Duodenal mucosa (tissue), 2 donors: ENCODE data around the gene DCAF11.

ENCODE experiments used
- H3K27ac ChIP-seq: one replicate; pipeline ENCODE4 v1.7.0; 2013; ENCODE audit warnings: low read depth, low read length
- H3K27me3 ChIP-seq, 2 donors: one replicate each; pipeline ENCODE4 v1.7.0; 2013; ENCODE audit warnings: low read length in 2 of 2, control low read depth in 1 of 2; ENCODE audit not compliant: insufficient read depth in 2 of 2, control insufficient read depth in 1 of 2
- H3K36me3 ChIP-seq, 2 donors: one replicate each; pipeline ENCODE4 v1.7.0; 2013; ENCODE audit warnings: low read length in 2 of 2, control low read depth in 1 of 2; ENCODE audit not compliant: insufficient read depth in 2 of 2, control insufficient read depth in 1 of 2
- H3K4me1 ChIP-seq, 2 donors: one replicate each; pipeline ENCODE4 v1.7.0; 2013; ENCODE audit warnings: low read length in 2 of 2, control low read depth in 1 of 2; ENCODE audit not compliant: insufficient read depth in 2 of 2, control insufficient read depth in 1 of 2
- H3K4me3 ChIP-seq, 2 donors: one replicate each; pipeline ENCODE4 v1.7.0; 2013; ENCODE audit warnings: low read length in 2 of 2, low read depth in 1 of 2
- H3K9ac ChIP-seq, 2 donors: one replicate each; pipeline ENCODE4 v1.7.0; 2013; ENCODE audit warnings: low read length in 2 of 2, low read depth in 1 of 2
- H3K9me3 ChIP-seq, 2 donors: one replicate each; pipeline ENCODE4 v1.7.0; 2013; ENCODE audit warnings: low read length in 2 of 2, control low read depth in 1 of 2; ENCODE audit not compliant: control insufficient read depth in 1 of 2

Gene DCAF11

DNA sequence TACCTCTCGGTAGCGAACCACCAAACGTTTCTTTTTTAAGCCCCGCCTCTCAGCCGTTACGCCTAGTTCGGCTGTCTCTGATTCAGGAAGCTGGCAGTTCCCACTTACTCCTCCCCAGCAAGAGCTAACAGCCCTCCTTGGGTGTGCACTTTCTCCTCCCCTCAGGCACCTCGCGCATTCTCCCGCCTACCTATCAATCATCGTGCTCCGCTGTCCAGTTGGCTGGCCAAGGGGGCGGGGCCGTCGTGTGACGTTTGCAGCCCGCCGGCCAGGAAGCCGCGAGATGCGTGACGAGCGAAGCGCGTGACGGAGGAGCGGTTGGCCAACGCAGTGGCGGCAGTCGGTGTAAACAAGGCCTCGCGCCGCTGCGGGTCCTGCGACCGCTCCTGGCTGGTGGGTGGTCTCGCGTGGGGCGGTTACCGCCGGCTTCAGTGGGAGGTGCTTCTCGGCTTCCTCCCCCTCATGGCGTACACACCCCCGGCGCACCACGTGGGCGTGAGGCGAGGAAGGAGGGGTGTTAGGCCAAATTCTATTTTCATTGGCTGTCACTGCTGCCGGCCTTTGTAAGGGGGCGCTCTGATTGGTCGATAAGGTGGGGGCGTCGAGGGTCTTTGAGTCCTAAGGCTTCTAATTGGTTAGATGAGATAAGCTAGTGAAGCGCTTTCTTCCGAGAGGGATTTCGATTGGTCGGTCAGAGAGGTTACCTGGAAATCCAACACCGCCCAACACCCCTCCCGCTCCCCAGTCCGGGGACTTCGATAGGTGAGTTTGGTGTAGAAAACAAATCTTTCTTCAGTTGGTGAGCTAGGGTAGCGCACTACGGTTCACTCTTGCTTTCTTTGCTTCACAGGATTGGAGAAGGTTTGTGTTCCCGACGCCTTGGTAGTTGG lies at the start of gene DCAF11, which contains the start of gene NRL:
DCAF11 (plus strand) TSS at position 246 of the 890 bp plus-strand sequence. CDS start 818 bp downstream, outside the sequence.
NRL (minus strand) TSS at position 418 of the 890 bp plus-strand sequence. CDS start 32,101 bp downstream, outside the sequence.
- peak within 1 kb of the TSS; percentile 100 for H3K27ac ChIP-seq
- peaks cover 22 to 31% of the 10 kb centered on the region in 2 donors for H3K36me3 ChIP-seq
- H3K9me3 ChIP-seq: no peaks in the 10 kb centered on the region
- H3K4me1 ChIP-seq: peaks cover 25 to 29% of the 10 kb centered on the region in 2 donors
- H3K4me3 ChIP-seq: peak within 1 kb of the TSS; percentile 84 to 95
- peak within 1 kb of the TSS; percentile 88 to 99 for H3K9ac ChIP-seq
- H3K27me3 ChIP-seq: no peaks in the 10 kb centered on the region

DNA sequence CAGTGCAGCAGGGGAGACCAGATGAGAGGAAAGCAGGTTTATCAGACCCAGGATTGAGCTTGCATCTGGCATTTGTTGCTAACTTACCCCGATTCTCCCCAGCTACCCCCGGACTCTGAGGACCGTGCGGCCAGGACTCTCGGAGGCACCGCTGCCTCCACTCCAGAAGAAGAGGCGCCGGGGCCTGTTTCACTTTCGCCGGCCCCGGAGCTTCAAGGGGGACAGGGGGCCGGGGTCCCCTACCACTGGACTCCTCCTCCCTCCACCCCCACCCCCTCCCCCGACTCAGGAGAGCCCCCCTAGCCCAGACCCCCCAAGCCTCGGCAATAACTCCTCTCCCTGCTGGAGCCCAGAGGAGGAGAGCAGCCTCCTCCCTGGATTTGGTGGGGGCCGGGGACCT lies 49.7 kb upstream of the DCAF11 start:
- H3K4me1 ChIP-seq: peaks cover 41% of the 10 kb centered on the region in 2 donors

DNA sequence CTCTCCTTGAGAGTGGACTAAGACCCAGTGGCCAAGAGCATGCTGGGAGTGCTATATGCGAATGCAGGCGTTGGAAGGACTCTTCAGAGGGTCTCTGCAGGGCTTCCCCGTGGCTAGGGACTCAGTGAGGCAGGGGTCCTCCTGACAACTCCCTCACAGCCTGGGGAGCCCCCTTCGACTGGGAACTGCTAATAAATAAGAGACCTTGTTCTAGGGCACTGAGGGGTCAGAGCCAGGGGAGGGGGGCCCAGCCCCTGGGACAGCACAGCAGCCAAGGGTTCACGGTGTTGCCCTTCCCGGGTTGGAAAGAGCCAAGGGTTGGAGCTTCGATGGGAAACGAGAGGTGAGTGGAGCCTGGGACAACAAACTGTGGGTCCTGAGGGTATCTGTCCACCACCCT lies 49.2 kb upstream of the DCAF11 start:
- H3K4me3 ChIP-seq: no peak overlapping the region
- H3K36me3 ChIP-seq: no peaks in the 10 kb centered on the region
- no peak overlapping the region for H3K27ac ChIP-seq
- no peak overlapping the region for H3K9ac ChIP-seq
- H3K27me3 ChIP-seq: no peaks in the 10 kb centered on the region
- H3K4me1 ChIP-seq: peaks cover 36 to 40% of the 10 kb centered on the region in 2 donors
- H3K9me3 ChIP-seq: no peaks in the 10 kb centered on the region

More for the DNA sequence above, 49.7 kb upstream of the DCAF11 start:
- Histone ChIP-seq H3K27ac (no peak overlapping the region), H3K4me3 (no peak overlapping the region), H3K36me3 (no peaks in the 10 kb centered on the region), H3K9ac (no peak overlapping the region), H3K27me3 (no peaks in the 10 kb centered on the region), H3K9me3 (no peaks in the 10 kb centered on the region)

DNA sequence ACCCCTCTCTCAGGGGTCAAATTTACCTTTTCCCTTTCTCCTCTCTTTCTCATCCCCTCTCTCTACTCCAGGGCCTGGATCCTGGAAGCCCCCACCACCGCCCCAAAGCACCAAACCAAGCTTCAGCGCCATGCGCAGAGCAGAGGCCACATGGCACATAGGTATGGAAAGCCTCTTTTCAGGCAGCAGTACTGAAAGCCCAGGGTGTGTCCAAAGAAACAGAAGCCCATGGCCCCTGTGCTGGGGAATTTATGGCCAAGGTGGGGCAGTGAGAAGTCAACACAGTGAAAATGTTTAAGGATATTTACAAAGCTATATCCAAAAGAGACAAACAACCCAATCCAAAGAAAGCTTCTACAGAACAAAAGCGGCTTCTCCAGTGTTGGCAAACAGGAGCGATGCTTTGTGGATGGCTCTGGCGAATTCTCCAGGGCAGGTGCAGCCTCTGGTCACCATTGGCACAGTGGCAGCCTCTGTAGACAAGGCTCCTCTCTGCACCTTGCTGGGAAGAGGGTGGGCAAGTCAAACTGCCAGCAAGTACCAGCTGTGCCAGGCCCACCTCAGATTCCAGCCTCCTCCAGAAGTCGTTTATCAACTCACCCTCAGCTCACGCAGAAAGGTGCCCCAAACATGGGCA lies 48.0 kb upstream of the DCAF11 start:
- Histone ChIP-seq H3K27ac (no peak overlapping the region), H3K27me3 (no peaks in the 10 kb centered on the region), H3K36me3 (no peaks in the 10 kb centered on the region), H3K9me3 (no peaks in the 10 kb centered on the region), H3K4me1 (peaks cover 30 to 32% of the 10 kb centered on the region in 2 donors), H3K9ac (no peak overlapping the region), H3K4me3 (no peak overlapping the region)

DNA sequence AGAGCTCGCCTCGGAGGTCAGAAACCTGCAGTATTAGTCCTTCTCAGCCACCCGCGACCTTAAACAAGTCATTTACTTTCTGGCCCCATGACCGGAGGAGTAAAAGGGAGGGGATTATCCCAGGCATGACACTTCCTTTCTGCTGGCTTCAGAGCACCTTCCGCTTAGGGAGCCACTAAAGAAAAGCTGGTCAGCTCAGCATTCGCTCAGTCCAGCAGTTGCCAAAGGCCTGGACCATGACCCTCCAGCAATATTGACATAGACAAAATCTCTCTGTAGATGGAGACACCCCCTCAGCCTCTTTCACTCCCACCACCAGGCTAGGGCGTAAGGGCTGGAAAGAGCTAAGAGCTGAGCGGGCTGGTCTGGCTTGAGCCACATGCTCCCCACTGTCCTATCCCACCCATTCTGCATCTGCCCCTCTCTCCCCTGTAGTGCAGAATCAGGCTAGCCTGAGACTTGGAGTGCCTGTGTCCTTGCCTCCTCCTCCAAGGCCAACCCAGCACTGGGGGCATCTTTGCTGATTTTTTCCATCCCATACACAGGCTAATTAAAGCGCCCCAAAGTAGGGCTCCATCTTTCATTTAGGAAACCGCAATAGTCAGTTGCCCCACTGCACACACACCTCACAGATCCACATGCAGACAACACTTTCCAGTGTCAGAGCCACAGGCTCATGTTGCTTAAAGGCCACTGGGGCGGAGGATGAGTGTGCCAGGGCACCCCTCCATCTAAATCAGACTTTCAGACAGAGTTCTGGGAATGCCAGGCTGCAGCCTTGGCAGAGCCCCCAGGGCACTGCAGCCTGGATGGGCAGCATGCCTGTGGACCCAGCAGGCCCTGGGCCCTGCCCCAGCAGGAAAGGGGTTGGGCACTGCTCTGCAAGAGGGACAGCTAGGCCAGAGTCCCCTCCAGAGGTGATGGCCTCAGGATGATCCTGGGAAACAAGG lies 47.2 kb upstream of the DCAF11 start:
- no peak overlapping the region for H3K4me3 ChIP-seq
- H3K4me1 ChIP-seq: peaks cover 30 to 31% of the 10 kb centered on the region in 2 donors
- no peaks in the 10 kb centered on the region for H3K36me3 ChIP-seq
- H3K27ac ChIP-seq: no peak overlapping the region
- no peak overlapping the region for H3K9ac ChIP-seq
- no peaks in the 10 kb centered on the region for H3K9me3 ChIP-seq
- no peaks in the 10 kb centered on the region for H3K27me3 ChIP-seq

DNA sequence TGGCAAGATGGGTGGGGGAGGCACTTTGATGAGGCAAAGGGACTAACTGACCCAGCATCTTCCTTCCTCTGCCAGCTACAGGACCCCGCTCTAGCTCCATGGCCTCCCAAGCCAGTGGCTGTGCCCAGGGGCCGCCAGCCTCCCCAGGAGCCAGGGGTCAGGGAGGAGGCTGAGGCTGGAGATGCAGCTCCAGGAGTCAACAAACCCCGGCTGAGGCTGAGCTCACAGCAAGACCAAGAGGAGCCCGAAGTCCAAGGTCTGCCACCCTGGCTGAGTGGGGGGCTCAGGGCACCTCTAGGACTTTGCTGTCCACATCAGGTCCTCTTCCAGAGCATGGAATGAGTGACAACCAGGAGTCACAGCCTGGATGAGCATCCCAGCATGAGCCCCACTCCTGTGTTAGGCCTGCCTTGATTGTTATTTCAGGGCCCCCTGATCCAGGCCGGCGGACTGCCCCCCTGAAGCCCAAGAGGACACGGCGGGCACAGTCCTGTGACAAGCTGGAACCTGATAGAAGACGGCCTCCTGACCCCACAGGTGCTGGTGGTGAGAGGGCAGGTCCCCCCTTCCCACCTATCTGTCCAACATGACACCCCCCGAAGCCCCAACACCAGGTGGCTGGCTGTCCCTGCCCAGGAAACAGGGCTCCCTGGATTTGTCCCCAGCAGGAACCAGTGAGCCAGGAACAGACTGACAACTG lies 45.7 kb upstream of the DCAF11 start:
- peaks cover 31 to 38% of the 10 kb centered on the region in 2 donors for H3K4me1 ChIP-seq
- H3K27me3 ChIP-seq: no peaks in the 10 kb centered on the region
- H3K9me3 ChIP-seq: no peaks in the 10 kb centered on the region
- H3K27ac ChIP-seq: no peak overlapping the region
- H3K9ac ChIP-seq: no peak overlapping the region
- H3K36me3 ChIP-seq: no peaks in the 10 kb centered on the region
- H3K4me3 ChIP-seq: no peak overlapping the region

DNA sequence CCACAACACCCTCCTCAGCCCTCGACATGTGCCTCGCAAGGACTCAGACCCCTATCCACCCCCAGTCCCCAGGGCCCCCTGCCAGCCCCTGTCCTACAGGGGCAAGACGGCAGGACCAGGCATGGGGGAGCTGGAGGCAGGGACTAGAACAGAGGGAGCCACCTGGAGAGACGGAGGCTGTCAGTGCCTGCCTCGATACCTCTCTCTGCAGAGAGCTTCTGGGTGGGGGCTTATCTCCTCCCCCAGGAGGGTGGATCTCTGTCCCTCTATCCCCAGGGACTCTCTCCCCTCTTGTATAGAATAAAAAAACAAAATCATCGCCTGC lies 45.2 kb upstream of the DCAF11 start:
- Histone ChIP-seq H3K27me3 (no peaks in the 10 kb centered on the region), H3K9me3 (no peaks in the 10 kb centered on the region), H3K27ac (no peak overlapping the region), H3K36me3 (no peaks in the 10 kb centered on the region), H3K4me3 (no peak overlapping the region), H3K4me1 (peaks cover 36 to 43% of the 10 kb centered on the region in 2 donors), H3K9ac (no peak overlapping the region)

DNA sequence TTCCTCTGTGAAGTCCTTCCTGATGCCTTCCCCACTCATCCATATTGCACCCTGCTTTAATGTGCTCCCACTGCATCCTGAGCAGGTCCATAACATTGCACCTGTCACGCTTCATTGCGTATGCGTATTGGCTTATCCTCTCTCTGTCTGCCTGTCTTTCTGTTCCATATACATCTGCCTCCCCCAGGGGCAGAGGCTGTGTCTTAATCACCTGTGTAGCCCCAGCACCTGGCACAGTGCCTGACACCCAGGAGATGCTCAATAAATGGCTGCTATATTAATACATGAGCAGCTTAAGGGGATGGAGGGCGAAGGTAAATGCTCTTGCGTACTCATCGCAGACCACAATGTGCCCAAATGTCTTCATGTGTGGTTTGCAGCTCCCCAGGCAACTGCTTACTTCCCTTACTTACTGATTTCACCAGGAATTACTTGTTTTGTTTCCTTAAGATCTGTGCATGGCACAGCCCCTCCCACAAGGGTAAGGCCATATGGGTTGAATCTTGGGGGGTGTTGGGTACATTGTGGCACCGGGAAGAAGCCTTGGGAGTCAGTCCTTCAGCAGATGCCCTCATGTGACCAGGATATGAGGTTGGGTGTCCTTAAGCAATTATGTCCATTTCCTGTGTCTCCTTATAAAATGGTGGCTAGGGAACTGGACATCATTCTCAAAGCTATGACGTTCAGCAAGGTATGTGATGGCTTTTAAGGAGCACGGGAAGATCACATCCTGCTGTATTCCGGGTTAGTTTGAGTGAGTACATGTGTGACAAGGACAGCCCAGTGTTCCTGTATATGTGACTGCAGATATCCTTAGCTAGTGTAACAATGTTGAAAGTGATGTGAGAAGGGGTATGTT lies 44.1 kb upstream of the DCAF11 start:
- H3K27me3 ChIP-seq: no peaks in the 10 kb centered on the region
- no peaks in the 10 kb centered on the region for H3K36me3 ChIP-seq
- H3K27ac ChIP-seq: no peak overlapping the region
- no peak overlapping the region for H3K4me3 ChIP-seq
- no peak overlapping the region for H3K9ac ChIP-seq
- peaks cover 46 to 51% of the 10 kb centered on the region in 2 donors for H3K4me1 ChIP-seq
- H3K9me3 ChIP-seq: no peaks in the 10 kb centered on the region
